HepG2 (cell line): ENCODE data around the gene ANKRD61. TPM values are rescaled to one million over a fixed set of nuclear protein-coding genes. Genes with fewer than 3 reads are reported as not detected.

Source experiments
- ARID5B ChIP-seq: IDR thresholded peaks from 2 replicates; pipeline ENCODE4 v1.4.0; 2020; ENCODE audit warnings: mild to moderate bottlenecking, missing genetic modification reagents
- BCL3 ChIP-seq: sonication (generic); formaldehyde crosslinking; IDR thresholded peaks from 2 replicates; pipeline ENCODE4 v1.5.1; 2020; ENCODE audit warnings: mild to moderate bottlenecking, missing genetic modification reagents, moderate library complexity
- ERF ChIP-seq: IDR thresholded peaks from 2 replicates; pipeline ENCODE4 v1.6.1; 2018; ENCODE audit warnings: missing biosample characterization, missing genetic modification reagents
- HBP1 ChIP-seq: IDR thresholded peaks from 2 replicates; pipeline ENCODE4 v1.6.1; 2016; ENCODE audit warnings: low read depth, control low read depth
- PLSCR1 ChIP-seq: sonication (generic); formaldehyde crosslinking; IDR thresholded peaks from 2 replicates; pipeline ENCODE4 v1.5.0; 2020; ENCODE audit warnings: missing genetic modification reagents, mild to moderate bottlenecking, borderline replicate concordance
- STAG1 ChIP-seq: sonication (generic); formaldehyde crosslinking; IDR thresholded peaks from 2 replicates; pipeline ENCODE4 v1.4.0; 2020; ENCODE audit warnings: missing genetic modification reagents
- SUZ12 ChIP-seq: fragments of 150-350 bp; IDR thresholded peaks from 2 replicates; pipeline ENCODE4 v1.6.1; 2014; ENCODE audit warnings: low read depth, low read length
- TCF7 ChIP-seq: sonication (generic); IDR thresholded peaks from 2 replicates; pipeline ENCODE4 v1.6.1; 2016; ENCODE audit warnings: antibody characterized with exemption, low read depth
- TRIM24 ChIP-seq: sonication (generic); formaldehyde crosslinking; IDR thresholded peaks from 2 replicates; pipeline ENCODE4 v1.8.0; 2022; ENCODE audit warnings: mild to moderate bottlenecking, missing genetic modification reagents
- U2AF1 ChIP-seq: fragments of 200-400 bp; formaldehyde crosslinking; optimal IDR thresholded peaks from 2 replicates; pipeline ENCODE3; 2017; ENCODE audit warnings: mild to moderate bottlenecking, low read depth, low read length
- ZNF276 ChIP-seq: sonication (generic); formaldehyde crosslinking; IDR thresholded peaks from 2 replicates; pipeline ENCODE4 v1.4.0; 2020; ENCODE audit warnings: mild to moderate bottlenecking, low read depth, missing genetic modification reagents
- ZNF44 ChIP-seq: sonication (generic); formaldehyde crosslinking; IDR thresholded peaks from 2 replicates; pipeline ENCODE4 v1.5.1; 2020; ENCODE audit warnings: mild to moderate bottlenecking, missing genetic modification reagents
- ZNF530 ChIP-seq: sonication (generic); formaldehyde crosslinking; IDR thresholded peaks from 2 replicates; pipeline ENCODE4 v1.5.0; 2020; ENCODE audit warnings: low read depth, mild to moderate bottlenecking, missing genetic modification reagents
- ZNF576 ChIP-seq: sonication (generic); formaldehyde crosslinking; IDR thresholded peaks from 2 replicates; pipeline ENCODE4 v1.4.0; 2020; ENCODE audit warnings: mild to moderate bottlenecking, missing genetic modification reagents
- ZNF704 ChIP-seq: sonication (generic); formaldehyde crosslinking; IDR thresholded peaks from 2 replicates; pipeline ENCODE4 v1.8.1; 2023; ENCODE audit warnings: mild to moderate bottlenecking, inconsistent platforms, moderate library complexity, missing genetic modification reagents, borderline replicate concordance
- ZNF747 ChIP-seq: sonication (generic); formaldehyde crosslinking; IDR thresholded peaks from 2 replicates; pipeline ENCODE4 v1.8.1; 2023; ENCODE audit warnings: missing genetic modification reagents, mild to moderate bottlenecking, borderline replicate concordance
- ZSCAN12 ChIP-seq: sonication (generic); formaldehyde crosslinking; IDR thresholded peaks from 2 replicates; pipeline ENCODE4 v1.9.0; 2021; ENCODE audit warnings: mild to moderate bottlenecking, missing genetic modification reagents
- polyA plus RNA-seq, 8 experiments: library from polyadenylated mRNA; depleted of rRNA in 3 of 8; stranded (reverse) in 7 of 8; unstranded in 1 of 8; fragments of >200 nt; fragmentation: Illumina TruSeq in 4 of 8; extraction: Trizol in 4 of 8; gene quantifications; 2 replicates each; pipeline versions ENCODE4 v1.2.1 to v1.2.3, GENCODE V29; 2011 to 2016; ENCODE audit warnings: low read depth in 4 of 8, missing spikeins in 1 of 8, mixed read lengths in 1 of 8; ENCODE audit not compliant: insufficient read depth in 1 of 8
- total RNA-seq, 5 experiments: library from RNA; depleted of rRNA; stranded (reverse); fragments of >200 nt; fragmentation: Illumina TruSeq; extraction: Trizol; gene quantifications; 2 replicates each; pipeline ENCODE4 v1.2.3, GENCODE V29; 2016; ENCODE audit warnings: low read depth in 1 of 5

The ANKRD61 gene
- total and polyA plus RNA-seq, 2 of the 13 experiments (the other 11 are each of a cell fraction or from before 2014, with no cell fraction given) = 0.13 TPM; not detected in 1

GRCh38 chr7:6008668-6009611, 22.2 kb upstream of the ANKRD61 start, which contains the start of the genes AIMP2 and PMS2 (continued):
- TF ChIP-seq ZNF704 (CRISPR knock-in tag) = peak; percentile 100
- peak; percentile 98; the same call in 1 of the 2 replicates for TF ChIP-seq PLSCR1 (CRISPR knock-in tag)
- no peak for TF ChIP-seq SUZ12
- TF ChIP-seq U2AF1 = no peak
- TF ChIP-seq STAG1 = peak; percentile 51
- TF ChIP-seq TRIM24 (CRISPR knock-in tag) = no peak
- TF ChIP-seq ZNF276 (CRISPR knock-in tag) = peak; percentile 99
- peak; percentile 90; the same call in 1 of the 2 replicates for TF ChIP-seq HBP1 (CRISPR knock-in tag)
- peak; percentile 98 for TF ChIP-seq ZNF44 (CRISPR knock-in tag)
- TF ChIP-seq ERF (CRISPR knock-in tag) = peak; percentile 100
- TF ChIP-seq ZSCAN12 (CRISPR knock-in tag) = peak; percentile 99
- TF ChIP-seq ZNF576 = peak; percentile 96
- TF ChIP-seq BCL3 (CRISPR knock-in tag) = peak; percentile 100
- TF ChIP-seq TCF7 = no peak
- peak; percentile 56 for TF ChIP-seq ARID5B (CRISPR knock-in tag)
- peak; percentile 100 for TF ChIP-seq ZNF747 (CRISPR knock-in tag)
- peak; percentile 91; the same call in 1 of the 2 replicates for TF ChIP-seq ZNF530 (CRISPR knock-in tag)
